Trophoblast cell (in vitro differentiated cells and primary cell): ENCODE results near the gene KCNN3.
"Not testable (repeated sequence)": the region's sequence is repeated elsewhere in the genome, so short reads cannot be mapped to it uniquely, and the experiment has no call there.

Experiments used
- DNase-seq, 2 donors: peaks; one replicate each; pipeline ENCODE4 v3.0.0-alpha.2; 2016
- H2AFZ ChIP-seq: 2 replicates; pipeline ENCODE4 v1.6.1; 2013; ENCODE audit warnings: low read length, moderate library complexity, mild to moderate bottlenecking; ENCODE audit not compliant: insufficient read depth, poor library complexity
- H2AK5ac ChIP-seq: 2 replicates; pipeline ENCODE4 v1.6.1; 2013; ENCODE audit warnings: mild to moderate bottlenecking, low read length
- H2BK120ac ChIP-seq: 2 replicates; pipeline ENCODE4 v1.6.1; 2013; ENCODE audit warnings: low read length, mild to moderate bottlenecking, moderate library complexity; ENCODE audit not compliant: insufficient read depth, poor library complexity
- H2BK12ac ChIP-seq: 2 replicates; pipeline ENCODE4 v1.6.1; 2013; ENCODE audit warnings: mild to moderate bottlenecking, low read length, moderate library complexity
- H2BK5ac ChIP-seq: 2 replicates; pipeline ENCODE4 v1.6.1; 2013; ENCODE audit warnings: low read length, low read depth, moderate library complexity, mild to moderate bottlenecking; ENCODE audit not compliant: poor library complexity
- H3K14ac ChIP-seq: 2 replicates; pipeline ENCODE4 v1.6.1; 2013; ENCODE audit warnings: mild to moderate bottlenecking, low read length
- H3K18ac ChIP-seq: 2 replicates; pipeline ENCODE4 v1.6.1; 2013; ENCODE audit warnings: mild to moderate bottlenecking, low read length
- H3K23ac ChIP-seq: 2 replicates; pipeline ENCODE4 v1.6.1; 2013; ENCODE audit warnings: low read length
- H3K27ac ChIP-seq: 2 replicates; pipeline ENCODE4 v1.5.1; 2013; ENCODE audit warnings: low read depth, mild to moderate bottlenecking, inconsistent platforms, low read length, moderate library complexity
- H3K27me3 ChIP-seq: 2 replicates; pipeline ENCODE4 v1.6.1; 2013; ENCODE audit warnings: inconsistent platforms, mild to moderate bottlenecking, low read length, moderate library complexity; ENCODE audit not compliant: insufficient read depth
- H3K36me3 ChIP-seq, 2 experiments: 1 replicate in 1 of 2; 2 replicates in 1 of 2; pipeline ENCODE4 v1.6.1; 2013; ENCODE audit warnings: low read length in 2 of 2, mild to moderate bottlenecking in 2 of 2, moderate library complexity in 1 of 2; ENCODE audit not compliant: insufficient read depth in 2 of 2, control insufficient read depth in 1 of 2
- H3K4ac ChIP-seq: 2 replicates; pipeline ENCODE4 v1.6.1; 2013; ENCODE audit warnings: low read depth, mild to moderate bottlenecking, low read length, moderate library complexity
- H3K4me1 ChIP-seq, 2 experiments: 1 replicate in 1 of 2; 2 replicates in 1 of 2; pipeline ENCODE4 v1.6.1; 2013; ENCODE audit warnings: low read length in 2 of 2, mild to moderate bottlenecking in 2 of 2, moderate library complexity in 1 of 2; ENCODE audit not compliant: insufficient read depth in 2 of 2, control insufficient read depth in 1 of 2
- H3K4me2 ChIP-seq: 2 replicates; pipeline ENCODE4 v1.6.1; 2013; ENCODE audit warnings: inconsistent platforms, mild to moderate bottlenecking, low read length, moderate library complexity
- H3K4me3 ChIP-seq: 2 replicates; pipeline ENCODE4 v1.5.1; 2013; ENCODE audit warnings: mild to moderate bottlenecking, low read depth, low read length, inconsistent platforms
- H3K79me1 ChIP-seq: one replicate; pipeline ENCODE4 v1.6.1; 2013; ENCODE audit warnings: low read length
- H3K79me2 ChIP-seq: 2 replicates; pipeline ENCODE4 v1.6.1; 2013; ENCODE audit warnings: low read length, mild to moderate bottlenecking; ENCODE audit not compliant: control insufficient read depth, insufficient read depth, poor library complexity
- H3K9ac ChIP-seq: 2 replicates; pipeline ENCODE4 v1.6.1; 2013; ENCODE audit warnings: mild to moderate bottlenecking, low read length
- H3K9me3 ChIP-seq: 2 replicates; pipeline ENCODE4 v1.6.1; 2013; ENCODE audit warnings: low read depth, mild to moderate bottlenecking, control low read depth, inconsistent platforms, low read length; ENCODE audit not compliant: insufficient read depth
- H4K12ac ChIP-seq: 2 replicates; pipeline ENCODE4 v1.6.1; 2013; ENCODE audit warnings: low read depth, mild to moderate bottlenecking, low read length, moderate library complexity
- H4K8ac ChIP-seq: 2 replicates; pipeline ENCODE4 v1.6.1; 2013; ENCODE audit warnings: low read depth, mild to moderate bottlenecking, low read length, moderate library complexity
- H4K91ac ChIP-seq: one replicate; pipeline ENCODE4 v1.6.1; 2013; ENCODE audit warnings: low read depth, mild to moderate bottlenecking, low read length, moderate library complexity
- WGBS: extraction: QIAGEN DNeasy Blood & Tissue Kit; methylation state at CpG from one replicate; pipeline ENCODE4 v1.1.7; 2013; ENCODE audit warnings: missing lambda C conversion rate; ENCODE audit not compliant: insufficient read length, insufficient coverage; ENCODE audit errors: extremely low coverage; 5-methylcytosine and 5-hydroxymethylcytosine counted together

The KCNN3 gene

GRCh38 chr1:154683820-154684219, 186.3 kb downstream of the KCNN3 start:
- Histone ChIP-seq H3K4ac (no peak overlapping the region), H3K79me2 (no peaks in the 10 kb centered on the region), H4K91ac (no peak overlapping the region), H2AK5ac (no peak overlapping the region), H2AFZ (no peak overlapping the region), H3K27me3 (no peaks in the 10 kb centered on the region), H3K79me1 (no peaks in the 10 kb centered on the region), H3K18ac (no peak overlapping the region), H2BK5ac (no peak overlapping the region), H3K14ac (no peak overlapping the region), H4K8ac (no peak overlapping the region), H3K9me3 (peaks cover 3% of the 10 kb centered on the region), H2BK12ac (no peak overlapping the region), H3K4me2 (no peak overlapping the region), H3K9ac (no peak overlapping the region), H3K4me3 (no peak overlapping the region), H2BK120ac (no peak overlapping the region), H4K12ac (no peak overlapping the region), H3K27ac (no peak overlapping the region), H3K23ac (no peak overlapping the region), H3K36me3 (no peaks in the 10 kb centered on the region), H3K4me1 (no peaks in the 10 kb centered on the region)
- no peak for DNase-seq
- no CpG with 5 or more reads among the region's 4 CpGs for whole genome bisulfite sequencing

- H3K4ac ChIP-seq, result no peak overlapping the region
- H3K4me1 ChIP-seq, result no peaks in the 10 kb centered on the region
- H2BK120ac ChIP-seq, result no peak overlapping the region
- H3K4me2 ChIP-seq, result no peak overlapping the region
- no peaks in the 10 kb centered on the region for H3K27me3 ChIP-seq
- H3K36me3 ChIP-seq, result no peaks in the 10 kb centered on the region
- H3K79me1 ChIP-seq, result no peaks in the 10 kb centered on the region
- H3K18ac ChIP-seq, result no peak overlapping the region
- no peak overlapping the region for H2BK5ac ChIP-seq
- no peak overlapping the region for H4K91ac ChIP-seq
- no CpG with 5 or more reads among the region's 13 CpGs for WGBS
- H3K27ac ChIP-seq, result no peak overlapping the region
- no peak overlapping the region for H2AFZ ChIP-seq
- H2AK5ac ChIP-seq, result no peak overlapping the region
- no peaks in the 10 kb centered on the region for H3K79me2 ChIP-seq
- H3K23ac ChIP-seq, result no peak overlapping the region
- H4K12ac ChIP-seq, result no peak overlapping the region
- H3K9ac ChIP-seq, result no peak overlapping the region
- peaks cover 3% of the 10 kb centered on the region for H3K9me3 ChIP-seq
- H3K14ac ChIP-seq, result no peak overlapping the region
- H3K4me3 ChIP-seq, result no peak overlapping the region
- H4K8ac ChIP-seq, result no peak overlapping the region
- H2BK12ac ChIP-seq, result no peak overlapping the region
- no peak for DNase-seq
Measured at GRCh38 chr1:154682254-154682653, 187.8 kb downstream of the KCNN3 start.

GRCh38 chr1:154677844-154678243, 192.2 kb downstream of the KCNN3 start:
- not testable (repeated sequence) for H2BK12ac ChIP-seq, DNase-seq, H3K27me3 ChIP-seq, H3K4me3 ChIP-seq, H3K9ac ChIP-seq, H3K27ac ChIP-seq, H3K4me2 ChIP-seq, H2AK5ac ChIP-seq, H4K91ac ChIP-seq, H3K23ac ChIP-seq, H3K79me1 ChIP-seq, H3K9me3 ChIP-seq, H3K4ac ChIP-seq, H4K8ac ChIP-seq, H3K14ac ChIP-seq, H3K18ac ChIP-seq, H2AFZ ChIP-seq, H3K79me2 ChIP-seq, H2BK5ac ChIP-seq, H3K36me3 ChIP-seq, H3K4me1 ChIP-seq, H2BK120ac ChIP-seq, H4K12ac ChIP-seq
- no CpG with 5 or more reads among the region's 27 CpGs for WGBS

GRCh38 chr1:154676847-154677246, 193.2 kb downstream of the KCNN3 start:
- H3K14ac ChIP-seq, H2BK5ac ChIP-seq, H3K4me1 ChIP-seq, H3K9ac ChIP-seq, H3K18ac ChIP-seq, H3K4me2 ChIP-seq, H3K79me2 ChIP-seq, H3K4me3 ChIP-seq, H3K79me1 ChIP-seq, H4K91ac ChIP-seq, H3K27ac ChIP-seq, H4K12ac ChIP-seq, H3K9me3 ChIP-seq, H3K27me3 ChIP-seq, H3K4ac ChIP-seq, H4K8ac ChIP-seq, H2BK12ac ChIP-seq, H3K36me3 ChIP-seq, H2BK120ac ChIP-seq, DNase-seq, H2AFZ ChIP-seq, H3K23ac ChIP-seq, H2AK5ac ChIP-seq: not testable (repeated sequence)
- WGBS, result no CpG with 5 or more reads among the region's 2 CpGs
